MG63 (cell line): ENCODE data around the gene SUV39H1. TPM values are rescaled to one million over a fixed set of nuclear protein-coding genes. Genes with fewer than 3 reads are reported as not detected.
"Not testable (repeated sequence)": the region's sequence is repeated elsewhere in the genome, so short reads cannot be mapped to it uniquely, and the experiment has no call there.

Experiments used
- DNase-seq: peaks from one replicate; pipeline ENCODE4 v3.0.0-alpha.2; 2020
- H3K27me3 ChIP-seq: fragments of 250-450 bp; sonication (Bioruptor Pico); 2 replicates; pipeline ENCODE4 v1.5.1; 2020; ENCODE audit warnings: mild to moderate bottlenecking, moderate library complexity
- H3K36me3 ChIP-seq: fragments of 250-450 bp; sonication (Bioruptor Pico); 2 replicates; pipeline ENCODE4 v1.5.1; 2020; ENCODE audit warnings: mild to moderate bottlenecking, moderate library complexity
- H3K4me3 ChIP-seq: fragments of 250-450 bp; sonication (Bioruptor Pico); 2 replicates; pipeline ENCODE4 v1.5.1; 2020; ENCODE audit warnings: mild to moderate bottlenecking, moderate library complexity
- H3K9me3 ChIP-seq: fragments of 250-450 bp; sonication (Bioruptor Pico); 2 replicates; pipeline ENCODE4 v1.5.1; 2020; ENCODE audit warnings: mild to moderate bottlenecking, moderate library complexity
- total RNA-seq: library from RNA; depleted of rRNA; stranded (reverse); fragments of >200 nt; shearing (Covaris generic); gene quantifications from 2 replicates; pipeline ENCODE4 v1.2.3, GENCODE V29; 2014; ENCODE audit warnings: low replicate concordance; rRNA removed

The SUV39H1 gene, protein sequence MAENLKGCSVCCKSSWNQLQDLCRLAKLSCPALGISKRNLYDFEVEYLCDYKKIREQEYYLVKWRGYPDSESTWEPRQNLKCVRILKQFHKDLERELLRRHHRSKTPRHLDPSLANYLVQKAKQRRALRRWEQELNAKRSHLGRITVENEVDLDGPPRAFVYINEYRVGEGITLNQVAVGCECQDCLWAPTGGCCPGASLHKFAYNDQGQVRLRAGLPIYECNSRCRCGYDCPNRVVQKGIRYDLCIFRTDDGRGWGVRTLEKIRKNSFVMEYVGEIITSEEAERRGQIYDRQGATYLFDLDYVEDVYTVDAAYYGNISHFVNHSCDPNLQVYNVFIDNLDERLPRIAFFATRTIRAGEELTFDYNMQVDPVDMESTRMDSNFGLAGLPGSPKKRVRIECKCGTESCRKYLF
- total RNA-seq, result 4.1 and 13.3 TPM in 2 replicates

DNA sequence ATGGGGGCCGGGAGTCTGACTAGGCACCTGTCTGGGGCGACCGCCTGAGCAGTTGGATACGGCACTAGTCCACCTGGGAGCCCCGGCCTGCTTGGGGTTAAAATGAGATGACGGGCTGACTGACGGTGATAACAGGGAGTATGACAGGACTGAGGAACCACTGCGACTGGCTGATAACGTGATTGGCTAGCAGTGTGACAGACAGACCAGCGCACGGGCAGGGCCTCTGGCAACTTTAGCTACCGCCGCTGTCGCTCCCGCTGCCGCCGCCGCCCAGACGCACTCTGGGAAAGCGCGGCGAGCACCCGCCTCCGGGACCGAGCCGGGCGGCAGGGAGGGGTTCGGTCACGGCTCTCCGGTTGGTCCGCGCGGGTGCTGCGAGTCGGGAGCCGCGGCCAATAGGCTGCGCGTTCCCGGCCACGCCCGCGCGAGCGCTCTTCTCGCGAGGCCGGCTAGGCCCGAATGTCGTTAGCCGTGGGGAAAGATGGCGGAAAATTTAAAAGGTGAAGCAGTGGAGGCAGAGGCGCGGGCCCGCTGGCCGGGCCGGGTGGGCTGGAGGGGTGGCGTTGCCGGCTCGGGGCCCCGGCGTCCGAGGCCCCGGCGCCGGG lies at the start of gene SUV39H1:
SUV39H1 (plus strand) TSS at position 434 of the 608 bp plus-strand sequence; CDS start at position 485, 51 bp downstream.
- no peaks in the 10 kb centered on the region for H3K9me3 ChIP-seq
- DNase-seq, result peak; percentile 86

DNA sequence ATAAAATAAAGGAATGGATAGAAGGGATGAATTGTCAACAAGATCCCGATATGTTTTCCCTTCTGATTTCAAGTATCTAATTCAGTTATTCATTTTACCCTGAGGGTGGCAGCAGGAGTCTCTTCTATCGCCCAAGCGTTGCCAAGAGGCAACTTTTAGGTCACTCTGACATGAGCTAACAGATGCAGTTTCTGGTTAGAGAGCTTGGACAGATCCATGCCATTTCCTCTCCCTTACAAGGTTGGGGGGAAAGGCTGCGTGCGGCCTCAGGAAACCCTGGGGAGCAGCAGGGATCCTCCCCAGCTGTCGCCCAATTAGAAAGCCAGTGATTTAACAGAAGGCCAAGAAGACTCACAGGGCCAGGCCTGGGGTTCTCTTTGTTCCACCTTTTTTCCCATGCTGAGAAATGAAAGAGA lies 48.2 kb upstream of the SUV39H1 start:
- DNase-seq, result peak; percentile 21
- Histone ChIP-seq H3K36me3 (no peaks in the 10 kb centered on the region), H3K9me3 (no peaks in the 10 kb centered on the region), H3K27me3 (no peaks in the 10 kb centered on the region), H3K4me3 (no peak overlapping the region)

More for the DNA sequence above, at the start of gene SUV39H1:
- Histone ChIP-seq H3K4me3 (peak within 1 kb of the TSS; percentile 63), H3K27me3 (no peaks in the 10 kb centered on the region), H3K36me3 (peaks cover 4% of the 10 kb centered on the region)

DNA sequence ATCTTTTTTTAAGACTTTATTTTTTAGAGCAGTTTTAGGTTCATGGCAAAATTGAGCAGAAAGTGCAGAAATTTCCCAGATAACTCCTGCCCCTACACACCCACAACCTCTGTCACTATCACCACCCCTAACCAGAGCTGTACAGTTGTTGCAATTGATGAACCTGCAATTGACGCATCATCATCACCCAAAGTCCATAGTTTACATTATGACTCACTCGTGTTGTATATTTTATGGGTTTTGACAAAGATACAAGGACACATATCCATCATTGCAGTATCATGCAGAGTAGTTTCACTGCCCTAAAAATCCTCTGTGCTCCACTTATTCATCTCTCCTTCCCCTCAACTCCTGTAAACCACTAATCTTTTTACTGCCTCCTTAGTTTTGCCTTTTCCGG lies 47.4 kb upstream of the SUV39H1 start:
- H3K9me3 ChIP-seq, result no peaks in the 10 kb centered on the region
- no peak overlapping the region for H3K4me3 ChIP-seq
- H3K36me3 ChIP-seq, result no peaks in the 10 kb centered on the region
- DNase-seq, result no peak
- H3K27me3 ChIP-seq, result no peaks in the 10 kb centered on the region

DNA sequence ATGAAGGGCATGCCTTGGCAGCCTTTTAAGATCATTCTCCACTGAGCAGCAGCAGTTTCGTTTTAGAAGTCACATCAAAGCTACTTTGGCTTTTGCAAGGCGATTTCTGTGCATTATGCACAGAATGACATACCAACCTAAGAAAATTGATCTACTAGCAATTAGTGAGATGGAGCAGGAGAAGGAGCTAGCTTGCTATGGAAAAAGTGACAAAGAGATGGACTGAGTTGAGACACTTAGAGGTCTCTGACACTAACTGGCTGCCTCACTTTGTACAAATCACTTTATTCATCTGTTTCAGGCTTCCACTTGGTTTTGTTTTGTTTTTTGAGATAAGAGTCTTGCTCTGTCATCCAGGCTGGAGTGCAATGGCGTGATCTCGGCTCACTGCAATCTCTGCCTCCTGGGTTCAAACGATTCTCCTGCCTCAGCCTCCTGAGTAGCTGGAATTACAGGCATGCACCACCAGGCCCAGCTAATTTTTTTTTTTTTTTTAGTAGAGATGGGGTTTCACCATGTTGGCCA lies 44.4 kb upstream of the SUV39H1 start:
- not testable (repeated sequence) for DNase-seq, H3K9me3 ChIP-seq, H3K4me3 ChIP-seq, H3K36me3 ChIP-seq, H3K27me3 ChIP-seq

DNA sequence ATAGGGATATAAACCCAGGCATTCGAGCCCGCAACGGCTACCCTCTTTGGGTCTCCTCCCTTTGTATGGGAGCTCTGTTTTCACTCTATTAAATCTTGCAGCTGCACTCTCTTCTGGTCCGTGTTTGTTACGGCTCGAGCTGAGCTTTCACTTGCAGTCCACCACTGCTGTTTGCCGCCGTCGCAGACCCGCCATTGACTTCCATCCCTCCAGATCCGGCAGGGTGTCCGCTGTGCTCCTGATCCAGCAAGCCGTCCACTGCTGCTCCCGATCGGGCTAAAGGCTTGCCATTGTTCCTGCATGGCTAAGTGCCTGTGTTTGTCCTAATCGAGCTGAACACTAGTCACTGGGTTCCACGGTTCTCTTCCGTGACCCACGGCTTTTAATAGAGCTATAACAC lies 41.8 kb upstream of the SUV39H1 start:
- H3K4me3 ChIP-seq, H3K36me3 ChIP-seq, DNase-seq, H3K9me3 ChIP-seq, H3K27me3 ChIP-seq: not testable (repeated sequence)

DNA sequence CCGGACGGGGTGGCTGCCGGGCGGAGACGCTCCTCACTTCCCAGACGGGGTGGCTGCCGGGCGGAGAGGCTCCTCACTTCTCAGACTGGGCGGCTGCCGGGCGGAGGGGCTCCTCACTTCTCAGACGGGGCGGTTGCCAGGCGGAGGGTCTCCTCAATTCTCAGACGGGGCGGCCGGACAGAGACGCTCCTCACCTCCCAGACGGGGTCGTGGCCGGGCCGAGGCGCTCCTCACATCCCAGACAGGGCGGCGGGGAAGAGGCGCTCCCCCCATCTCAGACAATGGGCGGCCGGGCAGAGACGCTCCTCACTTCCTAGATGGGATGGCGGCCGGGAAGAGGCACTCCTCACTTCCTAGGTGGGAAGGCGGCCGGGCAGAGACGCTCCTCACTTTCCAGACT lies 36.8 kb upstream of the SUV39H1 start:
- not testable (repeated sequence) for H3K27me3 ChIP-seq, H3K9me3 ChIP-seq, DNase-seq, H3K4me3 ChIP-seq, H3K36me3 ChIP-seq

DNA sequence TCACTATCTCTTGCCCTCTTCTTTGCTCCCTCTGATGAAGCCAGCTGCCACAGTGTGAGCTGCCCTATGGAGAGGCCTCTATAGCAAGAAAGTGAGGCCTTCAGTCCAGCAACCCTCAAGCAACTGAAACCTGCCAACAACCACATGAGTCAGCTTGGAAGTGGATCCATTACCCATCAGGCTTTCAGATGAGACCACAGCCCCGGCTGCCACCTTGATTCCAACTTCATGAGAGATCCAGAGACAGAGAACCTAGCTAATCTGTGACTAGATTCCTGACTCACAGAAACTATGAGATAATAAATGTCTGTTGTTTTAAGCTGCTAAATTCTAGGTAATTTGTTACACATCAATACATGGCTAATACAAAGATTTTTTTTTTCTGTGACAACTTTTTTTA lies 33.3 kb upstream of the SUV39H1 start:
- H3K27me3 ChIP-seq, result no peaks in the 10 kb centered on the region
- H3K9me3 ChIP-seq, result no peaks in the 10 kb centered on the region
- no peak overlapping the region for H3K4me3 ChIP-seq
- no peaks in the 10 kb centered on the region for H3K36me3 ChIP-seq
- DNase-seq, result no peak

DNA sequence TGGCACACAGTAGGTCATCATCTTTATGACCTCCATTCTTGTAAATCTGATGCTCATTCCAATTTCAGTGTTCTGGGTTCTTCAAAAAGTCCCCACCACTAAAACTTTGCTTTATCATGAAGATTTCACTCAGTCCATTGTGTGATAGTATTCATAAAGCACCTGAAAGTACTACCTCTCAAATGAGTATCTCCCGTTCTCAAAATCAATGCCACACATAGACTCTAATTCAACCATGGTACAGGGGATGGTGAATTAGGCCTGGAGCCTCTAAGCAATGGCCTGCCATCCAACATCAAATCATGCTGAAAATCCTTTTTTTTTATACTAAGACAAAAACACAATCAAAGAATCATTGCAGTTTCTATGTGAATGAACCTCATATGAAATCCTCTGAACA lies 32.4 kb upstream of the SUV39H1 start:
- H3K27me3 ChIP-seq, result no peaks in the 10 kb centered on the region
- DNase-seq, result no peak
- no peaks in the 10 kb centered on the region for H3K36me3 ChIP-seq
- no peaks in the 10 kb centered on the region for H3K9me3 ChIP-seq
- no peak overlapping the region for H3K4me3 ChIP-seq

DNA sequence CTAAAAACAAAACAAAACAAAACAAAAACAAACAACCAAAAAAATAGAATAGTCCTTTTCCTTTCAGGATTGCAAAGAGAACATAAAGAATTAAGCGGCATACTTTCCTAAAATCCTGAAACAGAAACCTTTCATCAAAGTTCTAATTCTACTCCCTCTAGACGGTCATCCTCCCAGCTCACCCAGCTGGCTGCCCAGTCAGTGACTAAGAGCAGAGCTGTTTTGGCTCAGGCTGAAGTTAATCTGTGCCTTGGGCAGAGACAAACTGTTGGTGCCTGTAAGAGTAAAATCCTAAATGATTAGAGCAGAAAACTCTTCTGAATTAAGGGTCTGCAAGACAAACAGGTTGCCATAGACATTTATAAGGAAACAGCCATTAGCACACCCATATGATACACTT lies 30.5 kb upstream of the SUV39H1 start:
- DNase-seq, result peak; percentile 62
- Histone ChIP-seq H3K9me3 (no peaks in the 10 kb centered on the region), H3K4me3 (no peak overlapping the region), H3K27me3 (no peaks in the 10 kb centered on the region), H3K36me3 (no peaks in the 10 kb centered on the region)

DNA sequence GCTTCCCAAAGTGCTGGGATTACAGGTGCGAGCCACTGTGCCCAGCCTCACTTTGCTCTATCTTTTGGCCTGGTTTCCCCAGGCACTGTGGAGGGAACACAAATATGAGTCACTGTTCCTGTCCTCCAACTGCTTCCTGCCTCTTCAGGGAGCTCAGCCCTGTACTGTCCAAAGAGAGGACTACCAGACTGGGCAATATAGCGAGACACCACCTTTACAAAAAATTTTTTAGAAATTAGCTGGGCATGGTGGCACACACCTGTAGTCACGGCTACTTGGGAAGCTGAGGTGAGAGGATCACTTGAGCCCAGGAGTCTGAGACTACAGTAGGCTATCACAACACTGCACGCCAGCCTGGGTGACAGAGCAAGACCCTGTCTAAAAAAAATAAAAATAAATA lies 29.9 kb upstream of the SUV39H1 start:
- Histone ChIP-seq H3K27me3 (no peaks in the 10 kb centered on the region), H3K9me3 (no peaks in the 10 kb centered on the region), H3K36me3 (no peaks in the 10 kb centered on the region), H3K4me3 (no peak overlapping the region)
- no peak for DNase-seq

DNA sequence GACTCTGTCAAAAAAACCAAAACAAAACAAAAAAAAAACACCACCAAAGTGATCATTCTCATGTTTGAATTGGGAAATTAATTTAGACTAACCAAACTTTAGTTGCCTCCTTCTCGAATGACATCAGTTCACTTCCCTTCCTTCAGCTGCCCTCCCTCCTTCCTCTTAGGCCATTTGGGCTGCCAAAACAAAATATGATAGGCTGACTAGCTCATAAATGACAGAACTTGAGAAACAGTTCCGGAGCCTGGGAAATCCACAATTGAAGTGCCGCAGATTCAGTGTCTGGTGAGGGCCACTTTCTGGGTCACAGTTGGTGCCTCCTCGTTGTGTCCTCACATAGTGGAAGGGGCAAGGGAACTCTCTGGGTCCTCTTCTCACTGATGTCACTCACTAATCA lies 29.0 kb upstream of the SUV39H1 start:
- H3K9me3 ChIP-seq, result no peaks in the 10 kb centered on the region
- H3K36me3 ChIP-seq, result no peaks in the 10 kb centered on the region
- no peak for DNase-seq
- H3K27me3 ChIP-seq, result no peaks in the 10 kb centered on the region
- no peak overlapping the region for H3K4me3 ChIP-seq

DNA sequence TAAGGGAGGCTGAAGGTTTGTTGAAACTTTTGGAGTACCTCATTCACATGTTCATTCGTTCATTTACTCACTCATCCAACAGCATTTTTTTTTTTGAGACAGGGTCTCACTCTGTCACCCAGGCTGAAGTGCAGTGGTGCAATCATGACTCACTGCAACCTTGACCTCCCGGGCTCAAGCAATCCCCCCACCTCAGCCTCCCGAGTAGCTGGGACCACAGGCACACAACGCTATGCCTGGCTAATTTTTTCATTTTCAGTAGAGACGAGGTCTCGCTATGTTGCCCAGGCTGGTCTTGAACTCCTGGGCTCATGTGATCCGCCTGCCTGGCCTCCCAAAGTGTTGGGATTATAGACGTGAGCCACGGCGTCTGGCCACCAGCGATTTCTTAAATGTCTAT lies 28.3 kb upstream of the SUV39H1 start:
- not testable (repeated sequence) for H3K9me3 ChIP-seq, H3K27me3 ChIP-seq, H3K36me3 ChIP-seq, DNase-seq, H3K4me3 ChIP-seq

DNA sequence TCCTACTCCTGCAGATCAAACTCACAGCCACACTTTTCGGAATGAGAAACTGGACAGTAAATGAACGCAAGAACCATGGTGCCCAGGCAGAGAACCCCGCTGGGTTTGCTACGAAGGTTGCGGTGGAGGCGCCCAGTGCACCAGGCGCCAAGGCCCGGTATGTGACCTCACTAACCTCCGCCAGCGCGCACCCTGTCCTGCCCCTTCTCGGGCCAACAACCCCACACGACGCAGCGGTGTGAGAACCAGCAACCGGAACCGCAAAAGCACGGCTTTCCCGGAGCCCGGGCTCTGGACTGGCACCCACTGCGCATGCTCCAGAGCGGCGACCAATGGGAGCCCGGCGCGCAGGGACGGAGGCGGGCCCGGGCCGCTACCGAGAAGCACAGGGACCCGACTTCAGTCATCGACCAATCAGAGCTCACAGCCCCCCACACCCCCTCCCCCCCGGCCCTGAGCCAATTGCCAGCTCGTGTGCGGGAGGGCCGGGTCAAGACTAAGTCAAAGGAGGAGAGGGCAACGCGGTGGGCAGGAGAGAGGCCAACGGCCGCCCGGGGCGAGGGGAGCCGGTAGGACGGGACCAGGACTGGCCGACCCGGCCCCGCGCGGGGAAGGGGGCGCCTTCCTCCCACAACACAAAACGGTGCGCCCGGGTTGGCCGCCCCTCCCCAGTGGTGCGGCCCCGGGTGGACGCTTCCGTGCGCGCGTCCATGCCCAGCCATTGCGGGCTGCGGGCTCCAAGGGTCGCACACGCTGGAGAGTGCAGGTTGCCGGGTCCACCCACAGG lies 20.2 kb upstream of the SUV39H1 start:
- Histone ChIP-seq H3K4me3 (peak overlapping the region; percentile 79), H3K36me3 (no peaks in the 10 kb centered on the region), H3K27me3 (no peaks in the 10 kb centered on the region), H3K9me3 (no peaks in the 10 kb centered on the region)
- DNase-seq, result peak; percentile 84

DNA sequence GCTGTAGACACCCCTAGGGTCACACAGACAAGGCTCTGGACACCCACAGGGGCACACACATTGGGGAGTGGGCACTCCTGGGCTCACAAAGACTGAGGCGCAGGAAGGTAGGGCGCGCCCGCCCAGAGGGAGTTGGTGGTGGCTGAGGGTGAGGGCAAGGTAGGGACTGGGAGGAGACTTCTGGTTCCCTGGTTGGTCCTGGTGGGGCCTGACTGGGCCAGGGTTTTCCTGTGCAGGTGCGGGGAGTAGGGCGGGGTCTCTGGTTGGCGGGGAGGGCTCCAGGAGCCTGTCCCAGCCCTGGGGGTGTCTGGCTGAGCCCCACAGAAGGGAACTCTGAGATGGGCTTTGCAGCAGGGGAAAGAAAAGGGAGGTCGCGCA lies 19.7 kb upstream of the SUV39H1 start:
- Histone ChIP-seq H3K36me3 (no peaks in the 10 kb centered on the region), H3K9me3 (no peaks in the 10 kb centered on the region), H3K27me3 (no peaks in the 10 kb centered on the region), H3K4me3 (peak overlapping the region; percentile 79)
- DNase-seq, result no peak

DNA sequence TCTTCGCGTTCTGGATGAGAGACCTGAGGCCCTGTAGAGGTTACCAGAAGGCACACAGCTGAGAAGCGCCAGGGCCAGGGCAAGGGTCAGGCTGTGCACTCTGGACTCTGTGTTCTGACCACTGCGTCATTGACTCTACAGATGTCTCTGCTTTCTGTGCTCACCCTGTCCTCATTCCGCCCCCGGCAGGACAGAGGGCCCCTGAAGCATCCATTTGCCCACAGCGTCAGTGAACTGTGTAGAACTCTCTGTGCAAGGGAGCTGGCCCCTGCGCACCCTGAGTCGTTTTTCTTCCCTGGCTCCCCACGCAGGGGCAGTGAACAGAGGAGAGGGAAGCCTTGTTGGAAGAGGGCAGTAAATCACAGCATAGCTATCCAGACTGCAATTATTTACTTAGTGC lies 19.0 kb upstream of the SUV39H1 start:
- DNase-seq, result no peak
- Histone ChIP-seq H3K27me3 (no peaks in the 10 kb centered on the region), H3K9me3 (no peaks in the 10 kb centered on the region), H3K36me3 (no peaks in the 10 kb centered on the region), H3K4me3 (no peak overlapping the region)

DNA sequence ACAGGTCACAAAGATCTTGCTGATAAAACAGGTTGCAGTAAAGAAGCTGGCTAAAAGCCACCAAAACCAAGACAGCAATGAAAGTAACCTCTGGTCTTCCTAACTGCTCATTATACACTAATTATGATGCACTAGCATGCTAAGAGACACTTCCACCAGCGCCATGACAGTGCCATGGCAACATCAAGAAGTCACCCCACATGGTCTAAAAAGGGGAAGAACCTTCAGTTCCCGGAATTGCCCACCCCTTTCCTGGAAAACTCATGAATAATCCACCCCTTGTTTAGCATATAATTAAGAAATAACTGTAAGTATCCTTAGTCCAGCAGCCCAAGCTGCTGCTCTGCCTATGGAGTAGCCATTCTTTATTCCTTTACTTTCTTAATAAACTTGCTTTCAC lies 16.1 kb upstream of the SUV39H1 start:
- not testable (repeated sequence) for H3K27me3 ChIP-seq, H3K4me3 ChIP-seq, H3K36me3 ChIP-seq, DNase-seq, H3K9me3 ChIP-seq

DNA sequence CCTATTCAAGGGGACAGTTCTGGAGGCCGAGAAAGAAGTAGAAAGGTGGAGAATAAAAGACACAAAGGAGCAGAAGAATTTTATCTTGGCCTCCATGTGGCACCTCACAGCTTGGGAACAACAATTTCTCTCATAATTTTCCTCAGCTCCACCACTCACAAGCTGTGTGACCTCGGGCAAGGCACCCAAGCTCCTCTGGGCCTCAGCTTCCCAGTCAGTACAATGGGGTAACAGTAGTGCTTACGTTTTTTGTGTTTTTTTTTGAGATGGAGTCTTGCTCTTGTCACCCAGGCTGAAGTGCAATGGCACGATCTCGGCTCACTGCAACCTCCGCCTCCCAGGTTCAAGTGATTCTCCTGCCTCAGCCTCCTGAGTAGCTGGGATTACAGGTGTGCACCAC lies 15.6 kb upstream of the SUV39H1 start:
- H3K27me3 ChIP-seq, H3K9me3 ChIP-seq, DNase-seq, H3K36me3 ChIP-seq, H3K4me3 ChIP-seq: not testable (repeated sequence)
